Peyer's patch (tissue), 4 donors: ENCODE results near the gene ERC1. TPM values are rescaled to one million over a fixed set of nuclear protein-coding genes. Genes with fewer than 3 reads are reported as not detected.

Source experiments
- DNase-seq, 3 donors: peaks; one replicate each; pipeline ENCODE4 v3.0.0-alpha.2; 2017 to 2019
- H3K27ac ChIP-seq, 4 donors: fragments of 200-600 bp; sonication (generic); one replicate each; pipeline ENCODE4 v1.5.1; 2016 to 2019
- H3K27me3 ChIP-seq, 2 donors: fragments of 200-600 bp; sonication (generic); one replicate each; pipeline ENCODE4 v1.5.1; 2019
- H3K36me3 ChIP-seq, 3 donors: fragments of 200-600 bp; sonication (generic); one replicate each; pipeline ENCODE4 v1.5.1; 2016 to 2019
- H3K4me1 ChIP-seq, 4 donors: fragments of 200-600 bp; sonication (generic); one replicate each; pipeline ENCODE4 v1.5.1; 2016 to 2019
- H3K4me3 ChIP-seq, 4 donors: fragments of 200-600 bp; sonication (generic); 1 replicate in 3 of 4; 2 replicates in 1 of 4; pipeline ENCODE4 v1.5.1; 2016 to 2019; ENCODE audit warnings: mild to moderate bottlenecking in 1 of 4
- H3K9me3 ChIP-seq, 4 donors: fragments of 200-600 bp; sonication (generic); one replicate each; pipeline ENCODE4 v1.5.1; 2016 to 2019; ENCODE audit warnings: mild to moderate bottlenecking in 1 of 4
- POLR2A ChIP-seq, 2 donors: fragments of 450-650 bp; IDR thresholded peaks; one replicate each; pipeline ENCODE4 v1.5.1; 2017; ENCODE audit warnings: antibody characterized with exemption in 2 of 2, mild to moderate bottlenecking in 2 of 2, moderate library complexity in 2 of 2
- total RNA-seq, 4 donors: library from RNA; depleted of rRNA; stranded (reverse); fragments of >200 nt; gene quantifications; one replicate each; pipeline ENCODE4 v1.1.0, GENCODE V29; 2016
- TF ChIP-seq, protein P1 (sequence below), 6 experiments: fragments of 450-650 bp in 4 of 6; fragments of 200-600 bp in 2 of 6; sonication (generic) in 1 of 6; IDR thresholded peaks; one replicate each; pipeline ENCODE4 v1.5.1; 2017 to 2019; ENCODE audit warnings: antibody characterized with exemption in 6 of 6, mild to moderate bottlenecking in 3 of 6, moderate library complexity in 1 of 6

ERC1 gene
- total RNA-seq, 4 donors from 2014 or later, result 26.5 to 184 (median 31.7) TPM

DNA sequence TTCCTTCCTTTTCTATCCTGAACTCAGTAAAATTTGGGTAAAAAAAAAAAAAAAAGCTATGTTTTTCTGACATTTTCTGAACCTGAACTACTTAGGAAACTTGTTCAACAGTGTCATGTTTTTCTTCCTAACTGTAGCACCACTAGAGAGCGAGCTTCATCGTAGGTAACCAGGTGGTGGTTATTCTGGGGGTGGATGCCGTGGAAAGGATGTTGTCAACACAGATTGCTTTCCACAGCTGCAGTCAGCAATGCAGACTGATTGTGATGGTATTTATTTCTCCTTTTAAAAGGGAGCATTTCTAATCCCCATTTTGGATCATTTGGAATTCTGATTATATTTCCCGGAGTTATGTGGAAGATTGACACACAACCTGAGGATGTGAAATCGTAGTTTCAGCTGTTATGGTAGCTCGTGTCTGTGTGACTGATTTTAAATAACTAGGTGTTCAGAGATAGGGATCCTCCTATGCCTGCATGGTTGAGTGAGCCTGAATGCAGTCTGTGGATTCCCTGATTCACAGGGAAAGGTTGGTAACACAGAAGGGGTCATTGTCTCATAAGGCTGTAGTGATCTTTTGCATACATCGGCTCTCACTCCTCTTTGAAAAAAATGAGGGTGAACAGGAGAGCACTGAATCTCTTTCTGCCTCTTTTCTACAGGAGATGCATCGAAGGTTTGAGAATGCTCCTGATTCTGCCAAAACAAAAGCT, 113.2 kb downstream of the ERC1 start:
- no peak for DNase-seq

DNA sequence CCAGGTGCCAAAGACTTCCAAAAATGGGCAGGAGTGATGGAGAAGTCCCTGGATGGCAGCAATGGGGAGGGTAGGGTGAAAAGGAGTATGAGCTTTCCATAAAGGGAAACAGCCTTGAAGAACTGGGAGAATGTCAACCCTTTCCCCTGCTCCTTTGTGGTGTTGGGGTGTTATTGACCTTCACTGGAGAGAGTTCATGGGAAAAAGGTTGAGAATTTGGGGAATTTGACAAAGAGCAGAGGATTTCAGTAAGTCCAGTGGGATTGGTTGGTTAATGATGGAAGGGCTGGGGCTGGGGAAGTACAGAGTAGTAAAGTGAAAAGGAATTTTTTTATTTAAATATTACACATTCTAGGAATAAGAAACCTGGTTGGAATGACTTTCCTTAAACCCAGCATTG, 116.6 kb downstream of the ERC1 start:
- Histone ChIP-seq H3K9me3 (no peaks in the 10 kb centered on the region), H3K4me1 (no peaks in the 10 kb centered on the region), H3K27ac (no peak overlapping the region), H3K27me3 (no peaks in the 10 kb centered on the region), H3K4me3 (no peak overlapping the region), H3K36me3 (peaks cover 0 to 4% (median 0%) of the 10 kb centered on the region in 3 donors)
- DNase-seq, result no peak
- TF ChIP-seq POLR2A (IDR thresholded peaks at IDR 0.05), result no peak
- TF ChIP-seq, protein P1, sequence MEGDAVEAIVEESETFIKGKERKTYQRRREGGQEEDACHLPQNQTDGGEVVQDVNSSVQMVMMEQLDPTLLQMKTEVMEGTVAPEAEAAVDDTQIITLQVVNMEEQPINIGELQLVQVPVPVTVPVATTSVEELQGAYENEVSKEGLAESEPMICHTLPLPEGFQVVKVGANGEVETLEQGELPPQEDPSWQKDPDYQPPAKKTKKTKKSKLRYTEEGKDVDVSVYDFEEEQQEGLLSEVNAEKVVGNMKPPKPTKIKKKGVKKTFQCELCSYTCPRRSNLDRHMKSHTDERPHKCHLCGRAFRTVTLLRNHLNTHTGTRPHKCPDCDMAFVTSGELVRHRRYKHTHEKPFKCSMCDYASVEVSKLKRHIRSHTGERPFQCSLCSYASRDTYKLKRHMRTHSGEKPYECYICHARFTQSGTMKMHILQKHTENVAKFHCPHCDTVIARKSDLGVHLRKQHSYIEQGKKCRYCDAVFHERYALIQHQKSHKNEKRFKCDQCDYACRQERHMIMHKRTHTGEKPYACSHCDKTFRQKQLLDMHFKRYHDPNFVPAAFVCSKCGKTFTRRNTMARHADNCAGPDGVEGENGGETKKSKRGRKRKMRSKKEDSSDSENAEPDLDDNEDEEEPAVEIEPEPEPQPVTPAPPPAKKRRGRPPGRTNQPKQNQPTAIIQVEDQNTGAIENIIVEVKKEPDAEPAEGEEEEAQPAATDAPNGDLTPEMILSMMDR (IDR thresholded peaks at IDR 0.05), result no peak

More for the DNA sequence above, 113.2 kb downstream of the ERC1 start:
- Histone ChIP-seq H3K27me3 (no peaks in the 10 kb centered on the region), H3K4me1 (no peaks in the 10 kb centered on the region), H3K36me3 (no peaks in the 10 kb centered on the region), H3K9me3 (no peaks in the 10 kb centered on the region), H3K27ac (no peak overlapping the region), H3K4me3 (no peak overlapping the region)
- TF ChIP-seq, protein P1 (IDR thresholded peaks at IDR 0.05), result no peak
- TF ChIP-seq POLR2A (IDR thresholded peaks at IDR 0.05), result no peak

DNA sequence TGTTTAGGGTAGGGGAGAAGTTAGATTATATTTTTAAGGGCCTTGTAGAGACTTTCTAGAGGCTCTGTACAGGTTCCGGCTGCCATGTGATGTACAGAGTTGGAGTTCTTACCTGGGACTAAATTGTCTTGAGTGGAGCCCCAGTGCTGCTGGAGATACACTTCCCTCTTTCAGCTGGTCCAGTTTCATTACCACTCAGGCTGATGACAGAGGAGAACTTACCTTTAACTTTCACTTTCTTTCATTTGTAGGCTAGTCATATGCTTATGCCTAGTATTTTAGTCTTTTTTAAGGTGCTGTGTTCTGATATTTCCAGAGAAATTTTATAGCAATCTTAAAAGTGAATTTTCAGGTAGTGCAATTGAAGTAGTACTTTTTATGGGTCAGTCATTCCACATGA, 117.3 kb downstream of the ERC1 start:
- DNase-seq, result no peak
- H3K27ac ChIP-seq, result no peak overlapping the region
- no peaks in the 10 kb centered on the region for H3K27me3 ChIP-seq
- peaks cover 0 to 4% (median 0%) of the 10 kb centered on the region in 3 donors for H3K36me3 ChIP-seq
- no peak overlapping the region for H3K4me3 ChIP-seq
- TF ChIP-seq, protein P1 (IDR thresholded peaks at IDR 0.05), result no peak
- no peak for TF ChIP-seq POLR2A (IDR thresholded peaks at IDR 0.05)
- no peaks in the 10 kb centered on the region for H3K4me1 ChIP-seq
- no peaks in the 10 kb centered on the region for H3K9me3 ChIP-seq

DNA sequence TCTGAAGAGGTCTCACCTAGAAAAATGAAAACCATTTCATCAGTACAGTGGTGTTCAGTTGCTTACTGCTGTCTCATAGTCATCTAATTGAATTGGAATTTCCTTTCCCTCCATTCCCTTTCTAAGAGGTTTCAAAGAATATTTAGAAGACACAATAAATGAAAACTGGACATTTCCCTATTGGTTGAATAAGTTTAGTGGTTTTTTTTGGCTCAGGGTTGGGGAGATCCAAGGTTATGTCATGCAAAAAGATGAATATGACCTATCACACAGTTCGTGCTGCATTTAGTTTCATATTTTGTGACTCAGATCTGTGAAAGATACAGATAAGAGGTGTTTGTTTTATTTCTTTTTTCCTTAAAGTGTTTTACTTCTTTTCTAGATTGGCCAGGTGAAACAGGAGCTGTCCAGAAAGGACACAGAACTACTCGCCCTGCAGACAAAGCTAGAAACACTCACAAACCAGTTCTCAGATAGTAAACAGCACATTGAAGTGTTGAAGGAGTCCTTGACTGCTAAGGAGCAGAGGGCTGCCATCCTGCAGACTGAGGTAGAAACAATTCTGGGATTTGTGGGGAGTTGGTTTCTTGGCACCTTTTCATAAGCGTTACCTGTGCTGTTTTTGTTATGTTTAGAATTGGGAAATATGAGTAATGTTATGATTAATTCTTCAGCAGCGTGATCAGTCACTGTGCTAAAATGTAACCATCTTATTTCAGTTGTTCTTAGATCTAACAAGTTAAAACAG, 124.6 kb downstream of the ERC1 start:
- Histone ChIP-seq H3K9me3 (no peaks in the 10 kb centered on the region), H3K4me3 (no peak overlapping the region), H3K27me3 (no peaks in the 10 kb centered on the region), H3K4me1 (no peaks in the 10 kb centered on the region), H3K27ac (no peak overlapping the region), H3K36me3 (peaks cover 0 to 2% (median 0%) of the 10 kb centered on the region in 3 donors)
- no peak for TF ChIP-seq POLR2A (IDR thresholded peaks at IDR 0.05)
- TF ChIP-seq, protein P1 (IDR thresholded peaks at IDR 0.05), result no peak
- no peak for DNase-seq

DNA sequence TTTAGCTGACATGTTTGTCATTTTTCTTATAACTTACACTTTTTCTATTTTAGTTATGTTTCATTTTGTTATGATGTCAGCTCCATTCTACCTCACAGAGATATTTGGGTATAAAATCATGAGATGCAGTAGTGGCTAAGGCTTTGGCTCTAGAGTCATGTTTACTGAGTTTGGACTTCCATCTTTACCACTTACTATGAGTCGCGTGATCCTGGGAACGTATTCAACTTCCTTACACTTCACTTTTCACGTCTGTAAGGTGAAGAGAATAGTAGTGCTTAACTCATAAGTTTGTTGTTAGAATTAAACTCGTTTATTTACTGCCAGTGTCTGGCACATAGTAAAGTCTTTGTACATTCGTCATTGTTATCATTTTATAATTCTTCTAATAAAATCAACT, 126.3 kb downstream of the ERC1 start:
- Histone ChIP-seq H3K27ac (no peak overlapping the region), H3K36me3 (no peaks in the 10 kb centered on the region), H3K27me3 (no peaks in the 10 kb centered on the region), H3K4me1 (no peaks in the 10 kb centered on the region), H3K9me3 (no peaks in the 10 kb centered on the region), H3K4me3 (no peak overlapping the region)
- no peak for DNase-seq
- TF ChIP-seq POLR2A (IDR thresholded peaks at IDR 0.05), result no peak
- TF ChIP-seq, protein P1 (IDR thresholded peaks at IDR 0.05), result no peak
